ENCODE measurements around the gene SS18L1. TPM values are rescaled to one million over a fixed set of nuclear protein-coding genes. Genes with fewer than 3 reads are reported as not detected.
A peak's percentile ranks its signal among the peaks of the same experiment; 100 is the strongest.

Gene SS18L1
- total RNA-seq, 1 experiment from 2014 or later = 17.9 TPM

GRCh38 chr20:62158541-62158940 is 15.0 kb downstream of the SS18L1 start:
- no TSS peak for BruUV-seq (replicated peaks)
- Histone ChIP-seq H4K20me1 (ENCODE audit: low read length) (peaks cover 25% of the 10 kb centered on the region), H3K79me2 (ENCODE audit: low read length) (peaks cover 55% of the 10 kb centered on the region), H3K36me3 (ENCODE audit: low read depth, low read length) (peaks cover 18% of the 10 kb centered on the region), H2AFZ (ENCODE audit: low read length) (no peak overlapping the region), H3K4me2 (ENCODE audit: low read length) (no peak overlapping the region), H3K9me3 (ENCODE audit: low read length) (no peaks in the 10 kb centered on the region), H3K9me2 (replicated peaks; ENCODE audit: low read length) (no peaks in the 10 kb centered on the region), H3K9ac (ENCODE audit: low read length) (no peak overlapping the region), H3K4me1 (ENCODE audit: insufficient read depth, low read length) (peaks cover 34% of the 10 kb centered on the region), H3K4me3 (ENCODE audit: low read length) (no peak overlapping the region), H3K27ac (ENCODE audit: low read length) (no peak overlapping the region), H3F3A (ENCODE audit: low read length, unreplicated experiment) (no peaks in the 10 kb centered on the region), H3K27me3 (ENCODE audit: low read length) (no peaks in the 10 kb centered on the region)
- TF ChIP-seq EZH2 (IDR thresholded peaks at IDR 0.05; ENCODE audit: low read length, unreplicated experiment) = no peak
- no peak for TF ChIP-seq EZH2phosphoT487 (IDR thresholded peaks at IDR 0.05; ENCODE audit: borderline replicate concordance, low read length)
- no peak for TF ChIP-seq CTCF (conservative IDR thresholded peaks at IDR 0.05; ENCODE audit: low read depth, low read length)
- intact Hi-C loops (cut with micrococcal nuclease) = no loop called here
- DNase-seq (no peak), ATAC-seq (no peak)
- ChIA-PET CTCF (no interaction called here), POLR2A (ENCODE audit: unreplicated experiment) (no interaction called here)

GRCh38 chr20:62159052-62159451 is 15.5 kb downstream of the SS18L1 start:
- no peaks in the 10 kb centered on the region for H3F3A ChIP-seq (ENCODE audit: low read length, unreplicated experiment)
- TF ChIP-seq EZH2phosphoT487 (IDR thresholded peaks at IDR 0.05; ENCODE audit: borderline replicate concordance, low read length) = no peak
- TF ChIP-seq CTCF (conservative IDR thresholded peaks at IDR 0.05; ENCODE audit: low read depth, low read length) = no peak
- no peak for TF ChIP-seq EZH2 (IDR thresholded peaks at IDR 0.05; ENCODE audit: low read length, unreplicated experiment)
- BruUV-seq (replicated peaks) = no TSS peak
- no peaks in the 10 kb centered on the region for H3K27me3 ChIP-seq (ENCODE audit: low read length)
- ChIA-PET POLR2A (ENCODE audit: unreplicated experiment) (no interaction called here), CTCF (no interaction called here)
- H3K79me2 ChIP-seq (ENCODE audit: low read length) = peaks cover 49% of the 10 kb centered on the region
- DNase-seq = no peak
- H3K4me2 ChIP-seq (ENCODE audit: low read length) = 0 out of 2 replicates have a peak overlapping the region, but pooled peaks have one; percentile 63
- ATAC-seq = no peak
- intact Hi-C loops (cut with micrococcal nuclease) = no loop called here
- no peak overlapping the region for H3K27ac ChIP-seq (ENCODE audit: low read length)
- no peak overlapping the region for H2AFZ ChIP-seq (ENCODE audit: low read length)
- H3K36me3 ChIP-seq (ENCODE audit: low read depth, low read length) = peaks cover 14% of the 10 kb centered on the region
- no peak overlapping the region for H3K9ac ChIP-seq (ENCODE audit: low read length)
- peaks cover 34% of the 10 kb centered on the region for H3K4me1 ChIP-seq (ENCODE audit: insufficient read depth, low read length)
- H3K9me2 ChIP-seq (replicated peaks; ENCODE audit: low read length) = no peaks in the 10 kb centered on the region
- H3K9me3 ChIP-seq (ENCODE audit: low read length) = no peaks in the 10 kb centered on the region
- no peak overlapping the region for H3K4me3 ChIP-seq (ENCODE audit: low read length)
- H4K20me1 ChIP-seq (ENCODE audit: low read length) = peaks cover 21% of the 10 kb centered on the region

- H3K9me2 ChIP-seq (replicated peaks; ENCODE audit: low read length) = no peaks in the 10 kb centered on the region
- no peaks in the 10 kb centered on the region for H3K9me3 ChIP-seq (ENCODE audit: low read length)
- BruUV-seq (replicated peaks) = no TSS peak
- H3K27ac ChIP-seq (ENCODE audit: low read length) = peak overlapping the region; percentile 71
- intact Hi-C loops (cut with micrococcal nuclease) = no loop called here
- no peak overlapping the region for H2AFZ ChIP-seq (ENCODE audit: low read length)
- DNase-seq (peak; percentile 93), ATAC-seq (peak; percentile 70)
- H3K4me3 ChIP-seq (ENCODE audit: low read length) = no peak overlapping the region
- TF ChIP-seq EZH2 (IDR thresholded peaks at IDR 0.05; ENCODE audit: low read length, unreplicated experiment) (no peak), EZH2phosphoT487 (IDR thresholded peaks at IDR 0.05; ENCODE audit: borderline replicate concordance, low read length) (no peak), CTCF (conservative IDR thresholded peaks at IDR 0.05; ENCODE audit: low read depth, low read length) (no peak)
- H3K4me2 ChIP-seq (ENCODE audit: low read length) = peak overlapping the region; percentile 63
- no peaks in the 10 kb centered on the region for H3K27me3 ChIP-seq (ENCODE audit: low read length)
- H4K20me1 ChIP-seq (ENCODE audit: low read length) = peaks cover 18% of the 10 kb centered on the region
- H3K79me2 ChIP-seq (ENCODE audit: low read length) = peaks cover 42% of the 10 kb centered on the region
- peaks cover 31% of the 10 kb centered on the region for H3K4me1 ChIP-seq (ENCODE audit: insufficient read depth, low read length)
- H3F3A ChIP-seq (ENCODE audit: low read length, unreplicated experiment) = no peaks in the 10 kb centered on the region
- no peak overlapping the region for H3K9ac ChIP-seq (ENCODE audit: low read length)
- ChIA-PET POLR2A (ENCODE audit: unreplicated experiment) (no interaction called here), CTCF (no interaction called here)
- H3K36me3 ChIP-seq (ENCODE audit: low read depth, low read length) = peaks cover 14% of the 10 kb centered on the region
Observed at GRCh38 chr20:62159839-62160238, 16.3 kb downstream of the SS18L1 start.
